GM12878 (cell line): Measurements from ENCODE around the gene FER1L5. TPM values are rescaled to one million over a fixed set of nuclear protein-coding genes. Genes with fewer than 3 reads are reported as not detected.

Experiments
- ATAC-seq: fragments of 200-7000 bp; cut with Tn5 transposase; 3 replicates; pipeline ENCODE4 v1.9.1; 2020; ENCODE audit warnings: mild to moderate bottlenecking, moderate library complexity
- BruUV-seq: library from RNA; stranded (reverse); fragments of 400-500 nt; replicated peaks from 2 replicates; lab custom pipeline; 2021; lab: Mats Ljungman, UMichigan
- CTCF ChIA-PET: fragments of 300-600 bp; sonication (Branson Sonifier 250); formaldehyde crosslinking; extraction: SDS; loops from one replicate; lab custom pipeline; 2021; ENCODE audit warnings: inconsistent platforms; lab: Yijun Ruan, JAX
- POLR2A ChIA-PET: fragments of 350-600 bp; formaldehyde crosslinking; extraction: SDS; loops from one replicate; lab custom pipeline; 2021; ENCODE audit warnings: inconsistent platforms; lab: Charles Lee
- RAD21 ChIA-PET: fragments of 300-600 bp; sonication (Branson Sonifier 250); formaldehyde crosslinking; loops from one replicate; lab custom pipeline; 2023; ENCODE audit warnings: antibody characterized with exemption; ENCODE audit not compliant: unreplicated experiment; lab: Charles Lee
- SMC1A ChIA-PET: fragments of 300-600 bp; sonication (Branson Sonifier 250); formaldehyde crosslinking; loops from one replicate; lab custom pipeline; 2023; ENCODE audit not compliant: unreplicated experiment, uncharacterized antibody; lab: Charles Lee
- DNase-seq: peaks from one replicate; pipeline ENCODE4 v3.0.0-alpha.2; 2011; ENCODE audit warnings: low read depth, low spot score
- FAIRE-seq: peaks from 3 replicates; lab custom pipeline; 2011; peaks lifted over from hg19 to GRCh38; lab: Jason Lieb, UNC
- H2AFZ ChIP-seq: 2 replicates; pipeline ENCODE4 v1.6.0; 2011; ENCODE audit warnings: low read depth, low read length, control low read depth; ENCODE audit not compliant: control insufficient read depth
- H3K27ac ChIP-seq: 2 replicates; pipeline ENCODE4 v1.5.1; 2011; ENCODE audit warnings: control low read depth; ENCODE audit not compliant: control insufficient read depth, insufficient read depth
- H3K27me3 ChIP-seq, 2 experiments: replicated peaks in 1 of 2; 2 replicates each; pipeline versions ENCODE4 v1.6.0 to v1.6.1; 2011; ENCODE audit warnings: low read length in 1 of 2; ENCODE audit not compliant: control insufficient read depth in 2 of 2, insufficient read depth in 2 of 2
- H3K36me3 ChIP-seq, 2 experiments: 2 replicates each; pipeline ENCODE4 v1.5.1; 2011; ENCODE audit warnings: low read length in 1 of 2; ENCODE audit not compliant: control insufficient read depth in 2 of 2, insufficient read depth in 2 of 2
- H3K4me1 ChIP-seq: 2 replicates; pipeline ENCODE4 v1.6.1; 2011; ENCODE audit warnings: mild to moderate bottlenecking, low read length, moderate library complexity, mixed read lengths; ENCODE audit not compliant: control insufficient read depth, insufficient read depth
- H3K4me2 ChIP-seq: 2 replicates; pipeline ENCODE4 v1.6.0; 2011; ENCODE audit warnings: control low read depth; ENCODE audit not compliant: control insufficient read depth, insufficient read depth
- H3K4me3 ChIP-seq: fragments of 200-600 bp; sonication (generic); 2 replicates; pipeline ENCODE4 v1.5.1; 2016
- H3K79me2 ChIP-seq: 2 replicates; pipeline ENCODE4 v1.6.0; 2011; ENCODE audit warnings: low read length; ENCODE audit not compliant: control insufficient read depth, insufficient read depth
- H3K9ac ChIP-seq: 2 replicates; pipeline ENCODE4 v1.8.0; 2011; ENCODE audit warnings: low read length, control low read depth, mixed read lengths; ENCODE audit not compliant: control insufficient read depth, insufficient read depth
- H3K9me3 ChIP-seq: replicated peaks from 3 replicates; pipeline ENCODE4 v1.5.1; 2011; ENCODE audit warnings: mild to moderate bottlenecking, low read length; ENCODE audit not compliant: control insufficient read depth, insufficient read depth
- H4K20me1 ChIP-seq: 2 replicates; pipeline ENCODE4 v1.6.0; 2011; ENCODE audit not compliant: control insufficient read depth, insufficient read depth
- ASH2L ChIP-seq: fragments of 300-600, 200-600 bp; sonication (generic); IDR thresholded peaks from 2 replicates; pipeline ENCODE4 v1.6.1; 2017; ENCODE audit warnings: low read depth, mild to moderate bottlenecking, borderline replicate concordance
- BCLAF1 ChIP-seq: fragments of 450-650 bp; IDR thresholded peaks from 2 replicates; pipeline ENCODE4 v1.6.1; 2017; ENCODE audit warnings: antibody characterized with exemption, mild to moderate bottlenecking, moderate library complexity
- CREB1 ChIP-seq: IDR thresholded peaks from 2 replicates; pipeline ENCODE4 v1.6.1; 2012; ENCODE audit warnings: low read depth, mild to moderate bottlenecking, inconsistent platforms
- ETV6 ChIP-seq, 2 experiments: fragments of 450-650 bp in 1 of 2; IDR thresholded peaks in 1 of 2; conservative IDR thresholded peaks in 1 of 2; 2 replicates each; pipeline ENCODE4 v1.6.1; 2014; ENCODE audit warnings: antibody characterized with exemption in 1 of 2, borderline replicate concordance in 1 of 2, low read depth in 1 of 2, mild to moderate bottlenecking in 1 of 2, moderate library complexity in 1 of 2
- MEF2A ChIP-seq: IDR thresholded peaks from 2 replicates; pipeline ENCODE4 v1.6.1; 2011; ENCODE audit warnings: low read depth, mild to moderate bottlenecking, low read length, moderate library complexity; ENCODE audit not compliant: insufficient read depth
- MTA2 ChIP-seq: fragments of 450-650 bp; IDR thresholded peaks from 2 replicates; pipeline ENCODE4 v1.6.1; 2016; ENCODE audit warnings: low read depth, mild to moderate bottlenecking, moderate library complexity
- MYC ChIP-seq: IDR thresholded peaks from 2 replicates; pipeline ENCODE4 v1.6.1; 2011; ENCODE audit warnings: mild to moderate bottlenecking, low read length, moderate library complexity, inconsistent platforms; ENCODE audit not compliant: insufficient read depth, insufficient replicate concordance, insufficient read length, severe bottlenecking
- POU2F2 ChIP-seq: IDR thresholded peaks from 3 replicates; pipeline ENCODE4 v1.6.1; 2011; ENCODE audit warnings: low read depth, mild to moderate bottlenecking, low read length, borderline replicate concordance
- RFX5 ChIP-seq: IDR thresholded peaks from 2 replicates; pipeline ENCODE4 v1.6.1; 2011; ENCODE audit warnings: low read depth, low read length, improper control_type of control experiment
- SMARCA5 ChIP-seq: fragments of 450-650 bp; IDR thresholded peaks from 2 replicates; pipeline ENCODE4 v1.6.1; 2017; ENCODE audit warnings: mild to moderate bottlenecking
- STAT1 ChIP-seq: fragments of 450-650 bp; conservative IDR thresholded peaks from 2 replicates; pipeline ENCODE4 v1.6.1; 2014; ENCODE audit warnings: antibody characterized with exemption, mild to moderate bottlenecking
- SUPT20H ChIP-seq: IDR thresholded peaks from 2 replicates; pipeline ENCODE4 v1.6.1; 2011; ENCODE audit warnings: low read depth, mild to moderate bottlenecking, low read length, moderate library complexity, borderline replicate concordance; ENCODE audit not compliant: control insufficient read depth
- TBL1XR1 ChIP-seq: IDR thresholded peaks from 2 replicates; pipeline ENCODE4 v1.6.1; 2012; ENCODE audit warnings: low read depth, low read length, improper control_type of control experiment
- ZNF622 ChIP-seq: fragments of 450-650 bp; IDR thresholded peaks from 2 replicates; pipeline ENCODE4 v1.6.1; 2017; ENCODE audit warnings: mild to moderate bottlenecking, inconsistent platforms
- WGBS: methylation state at CpG from one replicate; pipeline ENCODE4 v1.1.6; 2016; ENCODE audit warnings: low lambda C conversion rate; ENCODE audit not compliant: insufficient replicate concordance, insufficient coverage; ENCODE audit errors: missing lambda C conversion rate; 5-methylcytosine and 5-hydroxymethylcytosine counted together
- in situ Hi-C: fragments of 300-500 bp; cut with MboI; formaldehyde crosslinking; loops from 9 replicates; pipeline ENCODE4 v1.14.3; 2018; ENCODE audit warnings: mixed read lengths
- intact Hi-C: fragments of 100-400 bp; cut with micrococcal nuclease; formaldehyde crosslinking; loops from one replicate; pipeline ENCODE4 v1.14.2; 2022; ENCODE audit not compliant: unreplicated experiment
- polyA plus RNA-seq, 11 experiments: library from polyadenylated mRNA; depleted of rRNA in 4 of 11; unstranded in 6 of 11; stranded (reverse) in 5 of 11; fragments of >200 nt; fragmentation: Nextera tagmentation in 4 of 11; fragmentation: Illumina TruSeq in 1 of 11; extraction: Ambion mirVana in 4 of 11; extraction: Trizol in 1 of 11; gene quantifications; 1 replicate in 1 of 11; 2 replicates in 10 of 11; pipeline versions ENCODE4 v1.2.1 to v1.2.3, GENCODE V29; 2011 to 2016; ENCODE audit warnings: inconsistent platforms in 2 of 11, missing spikeins in 2 of 11, low read depth in 1 of 11
- total RNA-seq, 4 experiments: library from RNA; depleted of rRNA in 3 of 4; stranded (reverse); fragments of >200 nt in 3 of 4; fragmentation: Illumina TruSeq in 1 of 4; extraction: Trizol in 1 of 4; gene quantifications; 2 replicates each; pipeline versions ENCODE4 v1.2.1 to v1.2.3, GENCODE V29; 2013 to 2021
- TF ChIP-seq, protein P1 (sequence below), 3 experiments: IDR thresholded peaks in 2 of 3; conservative IDR thresholded peaks in 1 of 3; 2 replicates each; pipeline ENCODE4 v1.5.1; 2011; ENCODE audit warnings: low read depth in 3 of 3, low read length in 3 of 3, mild to moderate bottlenecking in 3 of 3, control low read depth in 2 of 3, moderate library complexity in 2 of 3, inconsistent platforms in 1 of 3, mixed read lengths in 1 of 3; ENCODE audit not compliant: control insufficient read depth in 2 of 3, insufficient read depth in 1 of 3; ENCODE audit errors: extremely low read depth in 1 of 3

Gene FER1L5
- total and polyA plus RNA-seq, 10 of the 15 experiments (the other 5 are each of a cell fraction or from before 2014, with no cell fraction given), result not detected

GRCh38 chr2:96616128-96616527 is 26.4 kb upstream of the FER1L5 start:
- no peak for ATAC-seq
- peaks cover 11 to 20% of the 10 kb centered on the region in 2 experiments; a peak in 3 of 4 replicates for H3K36me3 ChIP-seq
- CTCF ChIA-PET, result no interaction called here
- no peak for TF ChIP-seq POU2F2
- TF ChIP-seq MEF2A, result no peak
- TF ChIP-seq RFX5, result no peak
- no peak for TF ChIP-seq MYC
- TF ChIP-seq MTA2, result no peak
- no peak for TF ChIP-seq CREB1
- TF ChIP-seq BCLAF1, result no peak
- TF ChIP-seq ZNF622, result no peak
- TF ChIP-seq STAT1, result no peak
- TF ChIP-seq, protein P1, sequence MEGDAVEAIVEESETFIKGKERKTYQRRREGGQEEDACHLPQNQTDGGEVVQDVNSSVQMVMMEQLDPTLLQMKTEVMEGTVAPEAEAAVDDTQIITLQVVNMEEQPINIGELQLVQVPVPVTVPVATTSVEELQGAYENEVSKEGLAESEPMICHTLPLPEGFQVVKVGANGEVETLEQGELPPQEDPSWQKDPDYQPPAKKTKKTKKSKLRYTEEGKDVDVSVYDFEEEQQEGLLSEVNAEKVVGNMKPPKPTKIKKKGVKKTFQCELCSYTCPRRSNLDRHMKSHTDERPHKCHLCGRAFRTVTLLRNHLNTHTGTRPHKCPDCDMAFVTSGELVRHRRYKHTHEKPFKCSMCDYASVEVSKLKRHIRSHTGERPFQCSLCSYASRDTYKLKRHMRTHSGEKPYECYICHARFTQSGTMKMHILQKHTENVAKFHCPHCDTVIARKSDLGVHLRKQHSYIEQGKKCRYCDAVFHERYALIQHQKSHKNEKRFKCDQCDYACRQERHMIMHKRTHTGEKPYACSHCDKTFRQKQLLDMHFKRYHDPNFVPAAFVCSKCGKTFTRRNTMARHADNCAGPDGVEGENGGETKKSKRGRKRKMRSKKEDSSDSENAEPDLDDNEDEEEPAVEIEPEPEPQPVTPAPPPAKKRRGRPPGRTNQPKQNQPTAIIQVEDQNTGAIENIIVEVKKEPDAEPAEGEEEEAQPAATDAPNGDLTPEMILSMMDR (IDR thresholded peaks at IDR 0.05 in 2 of 3, conservative IDR thresholded peaks at IDR 0.05 in 1 of 3; ENCODE audit: control insufficient read depth in 2 of 3, extremely low read depth in 1 of 3, insufficient read depth in 1 of 3, low read depth in 3 of 3, low read length in 3 of 3), result no peak
- no peak for TF ChIP-seq SUPT20H
- TF ChIP-seq ASH2L, result no peak
- TF ChIP-seq SMARCA5, result no peak
- no peak for TF ChIP-seq ETV6 (conservative IDR thresholded peaks at IDR 0.05 in 1 of 2, IDR thresholded peaks at IDR 0.05 in 1 of 2; ENCODE audit: borderline replicate concordance in 1 of 2, low read depth in 1 of 2)
- TF ChIP-seq TBL1XR1, result no peak

More at GRCh38 chr2:96616128-96616527, 26.4 kb upstream of the FER1L5 start:
- in situ Hi-C loops, result no loop called here
- DNase-seq (no peak), FAIRE-seq (no peak)
- Histone ChIP-seq H3K4me3 (no peak overlapping the region), H3K9ac (no peak overlapping the region), H3K27ac (no peak overlapping the region), H3K79me2 (no peaks in the 10 kb centered on the region), H3K9me3 (no peaks in the 10 kb centered on the region), H3K27me3 (no peaks in the 10 kb centered on the region), H2AFZ (no peak overlapping the region), H3K4me1 (no peaks in the 10 kb centered on the region), H3K4me2 (no peak overlapping the region), H4K20me1 (no peaks in the 10 kb centered on the region)
- ChIA-PET RAD21 (no interaction called here), SMC1A (interaction anchor here (0.8 kb wide), 1 partner anchor 15 kb away, joined by 3 read pairs; no protein-coding TSS in a partner anchor), POLR2A (no interaction called here)
- intact Hi-C loops, result no loop called here
- no TSS peak for BruUV-seq
- WGBS, result 100% methylated on average over 1 of the region's 1 CpG
